ENCODE data around the gene NMT1.

- TF ChIP-seq CTCF (conservative IDR thresholded peaks at IDR 0.05) = no peak
- no peak for TF ChIP-seq EZH2 (IDR thresholded peaks at IDR 0.05; ENCODE audit: low read depth)
Measured at GRCh38 chr17:45117334-45117733, 56.2 kb downstream of the NMT1 start.
